Stimulated activated CD4-positive, alpha-beta T cell treated with anti-CD3 and anti-CD28 coated beads, Interleukin-1b, Interleukin-23, amount 100 ng/mL, for 48 hours (primary cell): ENCODE data around the gene ELOB.

Experiments
- DNase-seq: peaks from one replicate; pipeline ENCODE4 v3.0.0-alpha.2; 2020

ELOB gene

DNA sequence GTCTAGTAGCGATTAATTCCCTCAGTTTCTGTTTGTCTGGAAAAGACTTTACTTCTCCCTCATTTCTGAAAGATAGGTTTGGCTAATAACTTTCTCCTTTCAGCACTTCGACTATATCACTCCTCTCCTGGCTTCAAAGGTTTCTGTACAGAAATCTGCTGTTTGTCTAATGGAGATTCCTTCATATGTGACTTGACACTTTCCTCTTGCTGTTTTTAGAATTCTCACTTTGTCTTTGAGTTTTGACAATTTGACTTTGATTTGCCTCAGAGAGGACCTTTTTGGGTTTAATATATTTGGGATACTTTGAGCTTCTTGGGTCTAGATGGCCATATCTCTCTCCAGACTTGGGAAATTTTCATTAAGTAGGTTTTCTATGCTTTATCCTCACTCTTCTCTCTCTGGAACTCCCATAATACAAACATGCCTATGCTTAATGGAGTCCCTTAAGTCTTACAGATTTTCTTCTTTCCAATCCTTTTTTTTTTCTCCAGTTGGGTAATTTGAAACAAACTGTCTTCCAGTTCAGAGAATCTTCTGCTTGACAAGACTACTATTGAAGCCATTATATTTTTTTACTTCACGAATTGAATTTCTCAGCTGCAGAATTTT, 32.2 kb upstream of the ELOB start:
- no peak for DNase-seq

DNA sequence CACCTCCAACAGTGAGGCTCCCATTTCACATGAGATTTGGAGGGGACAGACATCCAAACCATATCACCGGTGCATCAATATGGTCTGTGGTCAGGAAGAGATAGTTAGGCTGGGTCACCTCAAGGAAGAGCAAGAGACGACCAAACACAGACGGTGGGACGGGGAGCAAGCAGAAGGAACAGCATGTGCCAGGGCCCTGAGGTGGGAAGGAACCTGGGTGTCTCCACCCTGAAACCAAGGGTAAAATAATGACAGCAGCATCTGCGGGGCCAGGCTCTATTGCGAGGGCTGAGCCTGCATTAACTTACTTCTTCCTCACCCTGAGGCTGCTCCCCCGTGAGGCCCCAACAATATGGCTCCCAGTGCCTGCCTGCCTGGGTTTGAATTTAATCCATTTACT, 31.1 kb upstream of the ELOB start:
- DNase-seq: no peak

DNA sequence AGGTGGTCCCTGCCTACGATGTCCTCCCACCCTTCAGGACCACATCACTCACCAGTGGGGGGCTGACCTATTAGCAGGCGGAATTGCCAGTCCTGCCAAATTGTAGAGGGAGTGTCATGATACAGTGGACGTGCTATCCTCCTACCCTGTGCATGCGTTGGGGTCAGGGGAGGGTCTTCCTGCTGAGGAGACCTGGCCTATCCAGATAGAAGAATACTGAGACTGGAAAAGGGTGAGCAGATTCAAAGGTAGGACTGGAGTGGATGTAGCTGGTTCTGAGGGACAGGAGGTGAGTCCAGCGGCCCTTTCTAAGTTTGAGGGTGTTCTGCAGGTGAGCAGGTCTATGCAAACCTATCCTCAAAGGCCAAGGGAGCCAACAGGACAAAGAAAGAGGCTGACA, 29.2 kb upstream of the ELOB start:
- no peak for DNase-seq

DNA sequence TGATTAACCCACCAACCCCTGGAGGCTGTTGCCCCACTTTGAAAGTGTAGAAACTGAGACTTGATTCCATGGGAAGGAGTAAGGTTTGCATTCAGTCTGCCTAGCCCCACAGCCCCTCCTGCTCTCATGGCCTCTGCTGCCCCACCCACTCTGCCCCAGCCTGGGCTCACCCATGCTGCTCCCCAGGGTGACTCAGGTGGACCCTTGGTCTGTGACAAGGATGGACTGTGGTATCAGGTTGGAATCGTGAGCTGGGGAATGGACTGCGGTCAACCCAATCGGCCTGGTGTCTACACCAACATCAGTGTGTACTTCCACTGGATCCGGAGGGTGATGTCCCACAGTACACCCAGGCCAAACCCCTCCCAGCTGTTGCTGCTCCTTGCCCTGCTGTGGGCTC, 27.6 kb upstream of the ELOB start:
- DNase-seq: no peak

DNA sequence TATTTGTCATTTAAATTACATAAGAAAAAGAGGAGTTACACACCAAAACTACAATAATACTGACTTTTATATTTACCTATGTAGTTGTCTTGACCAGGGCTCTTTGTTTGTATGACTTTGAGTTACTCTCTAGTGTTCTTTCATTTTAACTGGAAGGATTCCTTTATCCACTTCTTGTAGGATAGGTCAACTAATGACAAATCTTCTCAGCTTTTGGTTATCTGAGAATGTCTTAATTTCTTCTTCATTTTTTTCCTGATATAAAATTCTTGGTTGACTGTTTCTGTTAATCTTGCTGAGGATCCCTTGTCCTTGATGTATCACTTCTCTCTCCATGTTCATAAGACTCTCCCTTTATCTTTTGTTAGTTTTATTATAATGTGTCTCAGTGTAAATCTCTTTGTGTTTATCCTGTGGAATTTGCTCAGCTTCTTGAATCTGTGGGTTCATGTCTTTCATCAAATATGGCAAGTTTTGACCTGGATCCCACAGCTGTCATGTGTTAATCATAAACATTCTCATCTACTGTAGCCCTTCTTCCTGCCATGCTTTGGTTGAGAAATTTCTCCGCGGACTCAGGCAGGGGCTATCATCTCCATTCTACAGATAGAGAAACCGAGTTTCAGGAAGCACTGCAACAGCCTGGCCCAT, 26.6 kb upstream of the ELOB start:
- no peak for DNase-seq

DNA sequence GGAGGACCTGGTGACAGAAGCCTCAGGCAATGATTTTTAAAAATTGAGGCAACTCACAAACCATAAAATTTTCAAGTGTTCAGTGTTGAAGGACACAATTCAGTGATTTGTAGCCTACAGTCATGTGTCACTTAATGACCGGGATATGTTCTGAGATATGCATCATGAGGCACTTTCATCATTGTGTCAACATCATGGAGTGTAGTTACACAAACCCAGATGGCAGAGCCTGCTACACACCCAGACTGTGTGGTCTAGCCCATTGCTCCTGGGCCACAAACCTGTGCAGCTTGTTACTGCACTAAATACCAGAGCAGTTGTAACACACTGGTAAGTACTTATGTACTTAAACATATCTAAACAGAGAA, 22.8 kb upstream of the ELOB start:
- no peak for DNase-seq

DNA sequence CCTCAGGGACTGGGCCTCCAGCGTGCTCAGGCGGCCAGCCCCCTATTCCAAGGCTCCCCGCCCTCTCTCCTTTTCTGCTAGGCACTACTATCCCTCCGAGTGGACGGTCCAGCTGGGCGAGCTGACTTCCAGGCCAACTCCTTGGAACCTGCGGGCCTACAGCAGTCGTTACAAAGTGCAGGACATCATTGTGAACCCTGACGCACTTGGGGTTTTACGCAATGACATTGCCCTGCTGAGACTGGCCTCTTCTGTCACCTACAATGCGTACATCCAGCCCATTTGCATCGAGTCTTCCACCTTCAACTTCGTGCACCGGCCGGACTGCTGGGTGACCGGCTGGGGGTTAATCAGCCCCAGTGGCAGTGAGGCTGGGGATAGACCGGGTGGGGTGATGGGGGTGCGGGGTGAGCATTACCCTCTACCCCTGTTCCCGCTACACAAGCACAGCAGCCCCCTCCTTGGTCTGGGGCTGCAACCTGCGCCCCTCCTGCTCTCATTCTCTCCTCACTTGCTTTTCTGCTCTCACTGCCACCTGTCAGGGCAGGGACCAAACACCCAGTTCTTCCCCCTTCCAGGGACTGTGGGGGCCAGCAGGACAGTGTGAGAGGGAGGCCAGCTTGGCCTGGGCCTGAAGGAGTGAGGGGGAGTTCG, 22.3 kb upstream of the ELOB start:
- no peak for DNase-seq

DNA sequence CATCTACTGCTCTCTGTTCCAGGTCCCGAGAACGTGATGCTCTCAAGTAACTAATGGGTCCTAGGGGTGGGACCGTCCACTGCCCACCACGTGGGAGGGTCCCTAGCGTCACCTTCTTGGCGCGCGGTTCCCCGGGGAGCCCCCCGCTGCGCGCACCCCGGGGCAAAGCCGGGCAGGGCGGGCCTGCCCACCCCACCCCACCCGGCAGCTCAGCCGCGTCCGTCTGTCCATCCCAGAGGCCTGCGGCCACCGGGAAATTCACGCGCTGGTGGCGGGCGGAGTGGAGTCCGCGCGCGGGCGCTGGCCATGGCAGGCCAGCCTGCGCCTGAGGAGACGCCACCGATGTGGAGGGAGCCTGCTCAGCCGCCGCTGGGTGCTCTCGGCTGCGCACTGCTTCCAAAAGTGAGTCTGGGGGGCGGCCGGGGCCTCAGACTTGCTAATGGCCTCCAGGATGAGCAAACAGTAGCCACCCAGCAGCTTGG, 21.7 kb upstream of the ELOB start:
- DNase-seq: no peak

DNA sequence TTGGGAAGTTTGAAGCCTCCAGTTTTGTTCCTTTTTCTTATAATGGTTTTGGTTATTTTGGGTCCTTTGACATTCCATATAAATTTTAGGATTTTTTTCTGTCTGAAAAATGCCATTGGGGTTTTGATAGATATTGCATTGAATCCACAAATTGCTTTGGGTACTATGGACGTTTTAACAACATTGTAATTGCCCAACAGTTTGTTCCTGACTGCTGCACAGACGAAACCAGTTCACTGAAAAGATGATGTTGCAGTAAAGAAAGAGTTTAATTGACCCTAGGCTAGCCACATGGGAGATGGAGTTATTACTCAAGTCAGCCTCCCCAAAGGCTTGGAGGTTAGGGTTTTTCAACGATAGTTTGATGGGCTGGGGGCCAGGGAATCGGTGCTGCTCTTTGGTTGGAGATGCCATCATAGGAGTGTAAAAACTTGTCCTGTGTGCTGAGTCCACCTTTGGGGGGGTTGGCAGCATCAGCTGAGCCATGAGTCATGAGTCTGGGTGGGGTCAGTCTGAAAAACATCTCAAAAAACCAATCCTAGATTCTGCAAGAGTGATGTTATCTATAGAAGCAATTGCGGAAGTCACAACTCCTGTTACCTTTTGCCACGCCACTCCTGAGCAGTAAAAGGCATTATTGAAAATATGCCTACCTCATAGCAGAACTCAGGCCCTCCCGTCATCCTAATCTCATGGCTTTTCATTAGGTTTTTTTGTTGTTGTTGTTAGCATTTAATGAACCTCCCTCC, 18.5 kb upstream of the ELOB start:
- no peak for DNase-seq

DNA sequence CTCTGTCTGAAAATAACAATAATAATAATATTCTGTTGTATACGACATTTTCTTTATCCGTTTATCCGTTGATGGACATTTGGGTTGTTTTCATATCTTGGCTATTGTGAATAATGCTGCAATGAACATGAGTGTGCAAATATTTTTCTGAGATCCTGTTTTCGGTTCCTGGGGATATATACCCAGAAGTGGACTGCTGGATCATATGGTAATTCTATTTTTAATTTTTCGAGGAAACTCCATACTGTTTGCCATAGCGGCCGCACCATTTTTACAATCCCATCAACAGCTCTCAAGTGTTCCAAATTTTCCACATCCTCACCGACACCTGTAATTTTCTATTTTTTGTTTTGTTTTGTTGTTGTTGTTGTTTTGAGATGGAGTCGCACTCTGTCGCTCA, 15.9 kb upstream of the ELOB start:
- DNase-seq: no peak

DNA sequence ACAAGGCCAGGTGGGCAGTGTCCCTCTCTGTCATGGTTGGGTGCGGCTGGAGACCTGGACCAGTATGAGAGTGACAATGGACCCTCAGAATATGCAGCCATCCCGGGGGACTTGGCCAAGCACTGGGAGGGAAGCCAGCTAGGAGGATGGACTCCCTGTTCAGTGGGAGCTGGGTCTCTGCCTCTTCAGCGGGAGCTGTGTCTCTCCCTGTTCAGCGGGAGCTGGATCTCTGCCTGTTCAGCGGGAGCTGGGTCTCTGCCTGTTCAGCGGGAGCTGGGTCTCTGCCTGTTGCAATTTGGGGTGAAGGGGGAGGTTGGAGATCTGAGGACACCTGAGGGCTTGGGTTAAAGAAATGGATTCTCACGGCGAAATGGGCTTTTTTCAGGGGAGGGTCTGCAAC, 14.1 kb upstream of the ELOB start:
- DNase-seq: no peak

DNA sequence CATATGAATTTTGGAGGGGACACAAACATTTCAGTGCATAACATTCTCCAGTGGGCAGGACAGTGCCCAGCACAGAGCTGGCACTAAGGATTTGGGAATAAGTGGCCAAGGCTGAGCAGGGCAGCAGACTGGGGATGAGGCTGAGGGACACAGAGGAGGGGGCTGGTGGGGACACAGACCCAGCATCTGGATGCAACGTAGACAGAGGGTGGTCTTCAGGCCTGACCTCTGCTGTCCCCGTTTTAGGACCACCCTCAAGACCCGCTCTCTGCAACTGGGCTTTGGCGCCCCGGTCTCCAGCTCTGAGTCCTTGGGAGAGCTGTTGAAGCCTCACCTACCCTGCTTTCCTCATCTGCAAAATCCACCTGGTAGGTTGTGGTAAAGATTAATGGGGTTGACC, 13.6 kb upstream of the ELOB start:
- DNase-seq: no peak

DNA sequence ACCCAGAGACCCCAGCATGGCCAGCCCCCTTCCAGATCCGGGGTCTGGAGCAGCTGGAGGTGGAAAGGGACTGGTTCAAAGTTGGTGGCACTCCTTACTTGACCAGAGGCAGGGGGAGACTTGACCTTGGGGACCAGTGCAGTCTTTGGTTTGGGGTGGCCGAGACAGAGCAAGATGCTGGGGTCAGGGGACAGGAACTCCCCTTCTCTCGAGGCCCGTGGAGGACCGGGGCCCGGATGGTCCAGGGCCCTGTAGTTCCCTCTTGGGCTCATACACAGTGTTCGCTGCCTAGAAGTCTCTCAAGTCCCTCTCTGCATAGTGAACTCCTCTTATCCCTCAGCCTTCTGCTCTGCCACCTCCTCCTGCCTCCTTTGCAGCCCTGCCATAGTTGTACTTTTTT, 10.9 kb upstream of the ELOB start:
- no peak for DNase-seq

DNA sequence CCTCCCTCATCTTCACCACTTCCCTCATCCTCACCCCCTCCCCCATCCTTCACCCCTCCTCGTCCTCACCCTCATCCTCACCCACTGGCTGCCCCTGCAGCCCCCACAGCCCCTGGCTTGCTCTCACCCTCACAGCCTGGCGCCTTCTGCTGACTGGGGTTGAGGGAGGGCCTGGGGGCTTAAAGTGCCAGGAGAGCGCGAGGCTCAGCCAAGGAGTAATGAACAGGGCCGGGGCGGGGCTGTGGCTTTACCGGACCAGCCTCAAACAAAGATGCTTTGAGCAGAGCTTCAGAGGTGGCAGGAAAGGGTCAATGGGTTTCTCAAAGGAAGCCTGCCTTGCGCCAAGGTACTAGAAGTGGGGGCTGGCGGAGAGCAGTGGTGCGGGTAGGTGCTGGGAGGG, 10.3 kb upstream of the ELOB start, which contains the start of gene PRSS33:
Gene PRSS33 (minus strand): TSS at position 155 of the 400 bp plus-strand sequence. CDS start 1,013 bp downstream, outside the sequence.
- no peak for DNase-seq

DNA sequence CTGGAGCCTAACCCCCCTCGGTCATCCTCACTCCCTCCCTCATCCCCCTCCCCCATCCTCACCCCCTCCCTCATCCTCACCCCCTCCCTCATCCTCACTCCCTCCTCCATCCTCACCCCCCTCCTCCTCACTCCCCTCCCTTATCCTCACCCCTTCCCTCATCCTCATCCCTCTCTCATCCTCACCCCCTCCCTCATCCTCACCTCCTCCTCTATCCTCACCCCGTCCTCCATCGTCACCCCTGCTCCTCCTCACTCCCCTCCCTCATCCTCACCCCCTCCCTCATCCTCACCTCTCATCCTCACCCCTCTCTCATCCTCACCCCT, 9.7 kb upstream of the ELOB start:
- no peak for DNase-seq

DNA sequence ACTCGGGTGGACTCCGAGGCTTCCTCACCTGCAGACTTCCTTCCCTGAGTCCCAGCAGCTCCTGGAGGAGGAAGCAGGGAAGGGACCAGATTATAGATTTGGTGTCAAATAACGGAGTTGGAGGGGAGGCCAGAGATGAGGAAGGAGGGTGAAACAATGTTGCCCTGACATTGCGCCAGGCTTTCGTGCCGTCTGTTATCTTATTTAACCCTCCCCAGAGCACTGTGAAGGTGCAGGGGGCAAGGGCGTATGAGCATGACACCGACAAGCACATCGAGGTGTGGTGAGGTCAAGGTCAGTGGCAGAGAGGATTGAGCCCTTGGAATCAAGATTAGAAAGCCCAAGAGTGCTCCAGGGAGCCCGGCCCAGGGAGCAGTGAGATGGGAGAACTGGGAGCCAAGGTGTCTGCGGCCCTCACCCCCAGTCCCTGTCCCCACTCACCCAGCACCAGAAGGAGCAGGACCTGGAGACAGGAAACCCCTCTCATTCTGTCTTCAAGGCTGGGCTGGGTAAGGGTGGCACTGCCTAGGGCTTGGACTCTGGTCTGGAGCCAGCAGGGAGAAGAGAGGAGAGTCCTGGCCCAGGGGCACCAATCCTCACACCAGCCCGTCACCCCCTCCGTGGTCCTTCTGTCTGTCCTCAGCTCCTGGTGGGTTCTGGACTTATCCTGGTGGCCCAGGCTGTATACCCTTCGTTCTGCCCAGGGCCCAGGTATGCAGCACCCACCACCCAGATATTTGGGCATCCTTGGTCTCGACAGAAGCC, 9.2 kb upstream of the ELOB start:
- DNase-seq: no peak

DNA sequence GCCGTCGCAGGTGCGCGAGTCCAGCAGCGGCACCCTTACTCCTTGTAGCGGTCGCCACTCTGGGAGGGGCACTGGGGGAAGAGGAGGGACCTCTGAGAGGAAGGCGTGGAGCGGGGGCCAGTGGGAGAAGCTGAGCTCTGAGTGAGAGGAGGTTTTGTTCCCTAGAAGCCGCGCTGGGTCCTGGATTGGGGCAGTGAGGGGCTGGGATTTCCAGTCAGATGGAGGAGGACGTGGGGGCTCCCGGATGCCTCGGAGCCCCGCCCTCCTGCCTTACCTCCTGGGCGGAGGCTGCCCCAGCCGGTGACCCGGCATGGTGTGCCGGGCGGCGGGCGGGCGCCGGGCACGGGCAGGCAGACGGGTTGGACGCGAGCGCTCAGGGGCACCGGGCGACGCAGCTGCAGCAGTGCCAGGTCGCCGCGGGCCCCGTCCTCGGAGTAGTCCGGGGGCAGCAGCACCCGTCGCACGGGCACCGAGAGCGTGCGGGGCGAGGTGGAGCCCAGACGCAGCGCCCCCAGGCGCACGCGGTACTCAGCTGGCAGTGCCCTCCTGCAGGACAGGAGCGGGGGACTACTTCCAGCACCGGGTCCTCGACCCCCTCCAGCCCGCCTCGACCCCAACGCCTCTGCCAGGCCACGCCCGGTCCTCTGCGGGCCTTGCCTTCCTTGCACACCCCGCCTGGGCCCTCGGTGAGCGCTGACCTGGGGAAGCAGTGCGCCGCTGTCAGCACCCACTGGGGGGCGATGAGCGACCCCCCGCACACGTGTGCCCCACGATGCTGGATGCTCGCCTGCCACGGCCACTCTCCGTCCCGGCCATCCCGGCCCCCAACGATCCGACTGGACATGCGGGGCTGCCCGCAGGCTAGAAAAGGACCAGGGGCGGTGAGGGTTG, 8.3 kb upstream of the ELOB start:
- no peak for DNase-seq

DNA sequence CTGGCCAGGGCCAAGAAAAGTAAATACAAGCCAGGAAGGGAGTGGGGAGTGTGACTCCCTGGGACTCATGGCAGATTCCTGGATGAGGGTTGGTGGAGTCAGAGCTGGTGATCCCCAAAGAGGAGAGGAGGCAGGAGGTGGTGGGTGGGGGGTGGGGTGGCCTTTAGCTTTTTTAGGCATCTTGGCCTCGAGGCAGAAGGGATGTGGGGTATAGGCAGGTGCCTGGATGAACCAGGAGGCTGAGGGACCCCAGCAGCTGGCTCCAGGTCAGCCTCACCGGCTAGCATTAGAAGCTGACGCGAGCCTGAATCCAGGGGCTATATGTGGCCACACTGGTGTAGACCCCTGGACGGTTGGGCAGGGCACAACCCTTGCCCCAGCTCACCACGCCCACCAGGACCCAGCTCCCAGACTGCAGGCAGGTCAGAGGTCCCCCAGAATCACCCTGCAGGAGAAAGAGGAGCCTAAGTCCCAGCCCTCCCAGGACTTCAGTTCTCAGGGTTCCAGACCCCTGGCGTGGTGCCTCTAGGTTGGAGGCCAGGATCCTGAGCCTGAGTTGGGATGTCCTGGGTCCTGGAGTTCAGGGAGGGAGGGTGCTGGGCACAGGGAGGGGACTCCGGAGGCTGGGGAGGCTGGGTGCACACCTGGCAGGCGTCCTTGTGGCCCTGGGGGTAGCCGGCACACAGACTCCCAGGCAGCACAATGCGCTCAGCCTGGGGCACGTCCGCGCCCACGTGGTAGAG, 7.4 kb upstream of the ELOB start:
- no peak for DNase-seq

DNA sequence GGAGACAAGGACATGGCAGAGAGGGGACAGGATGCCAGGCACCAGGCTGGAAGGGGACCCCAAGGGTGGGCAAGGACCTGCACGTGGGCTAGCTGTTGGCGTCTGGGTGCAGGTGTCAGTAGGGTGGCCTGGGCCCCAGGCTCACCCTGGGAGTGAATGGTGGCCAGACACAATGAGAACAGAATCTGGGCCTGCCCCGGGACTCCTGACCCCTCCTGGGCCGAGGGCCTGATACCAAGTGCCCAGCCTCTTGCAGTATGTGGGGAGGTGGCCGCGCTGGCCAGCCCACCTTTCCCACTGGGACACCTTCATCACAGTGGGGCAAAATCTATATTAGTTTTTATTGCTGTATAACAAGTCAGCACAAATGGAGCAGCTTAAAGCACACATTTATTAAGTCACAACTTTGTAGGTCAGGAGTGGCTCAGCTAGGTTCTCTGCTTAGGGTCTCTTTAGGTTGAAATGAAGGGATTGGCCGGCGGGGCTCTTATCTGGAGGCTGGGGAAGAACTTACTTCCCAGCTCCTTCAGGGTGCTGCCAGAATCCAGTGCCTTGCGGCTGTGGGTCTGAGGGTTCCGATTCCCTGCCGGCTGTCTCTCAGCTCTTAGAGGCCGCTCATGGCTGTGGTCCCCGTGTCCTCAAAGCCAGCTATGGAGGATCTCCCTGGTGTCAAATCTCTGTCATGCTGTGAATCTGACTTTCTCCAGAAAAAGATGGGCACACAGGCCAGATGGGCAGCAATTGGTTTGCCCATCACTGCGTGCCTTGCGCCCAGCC, 6.7 kb upstream of the ELOB start:
- DNase-seq: no peak

DNA sequence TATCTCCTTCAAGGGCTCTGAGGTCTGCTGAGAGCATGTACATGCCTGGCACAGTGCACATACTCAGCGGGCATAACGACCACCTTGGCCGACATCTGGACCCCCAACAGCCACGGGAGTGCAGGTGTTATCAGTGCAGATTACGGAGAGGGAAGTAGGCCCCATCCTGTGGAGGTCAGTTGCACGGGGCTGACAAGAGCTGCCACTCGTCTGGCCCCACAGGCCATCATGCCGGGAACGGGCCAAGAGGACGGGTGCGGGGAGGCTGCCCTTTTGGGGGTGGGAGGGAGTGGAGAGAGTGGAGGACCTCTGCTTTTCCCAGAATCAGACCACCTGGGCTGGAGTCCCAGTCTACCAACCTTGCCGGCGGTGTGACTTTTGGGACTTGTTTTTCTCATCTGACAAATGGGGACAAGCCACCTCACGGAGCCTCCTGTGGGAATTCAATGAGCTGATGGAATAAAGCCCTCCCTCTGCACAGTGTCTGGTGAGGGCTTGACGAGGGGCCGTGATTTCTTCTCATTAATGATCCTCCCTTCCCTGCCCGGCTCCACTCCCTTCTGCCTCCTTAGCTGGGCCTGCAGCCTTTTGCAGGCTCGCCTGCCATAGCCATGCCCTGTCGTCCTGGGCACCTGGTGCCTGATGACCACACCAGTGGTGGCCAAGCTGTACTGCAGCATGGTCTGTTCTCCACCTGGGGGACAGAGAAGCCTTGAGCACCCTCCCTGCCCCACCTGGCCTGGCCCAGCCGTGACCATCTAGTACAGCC, 5.7 kb upstream of the ELOB start:
- no peak for DNase-seq
